A549 (cell line): ENCODE data around the gene MYLK4. TPM values are rescaled to one million over a fixed set of nuclear protein-coding genes. Genes with fewer than 3 reads are reported as not detected.

Source experiments
- ATAC-seq, 2 experiments: fragments of 200-7000 bp in 1 of 2; fragments of >200 bp in 1 of 2; cut with Nextera tagmentation in 1 of 2; cut with Tn5 transposase in 1 of 2; 3 replicates each; pipeline versions ENCODE4 v1.8.0 to v1.9.1; 2018 to 2020; ENCODE audit warnings: mild to moderate bottlenecking in 1 of 2, moderate library complexity in 1 of 2
- CTCF ChIA-PET: fragments of 300-600 bp; sonication (Branson Sonifier 250); formaldehyde crosslinking; extraction: SDS; loops from one replicate; lab custom pipeline; 2021; ENCODE audit warnings: antibody characterized with exemption, inconsistent platforms; lab: Yijun Ruan, JAX
- POLR2A ChIA-PET: fragments of 350-600 bp; formaldehyde crosslinking; extraction: SDS; loops from one replicate; lab custom pipeline; 2021; ENCODE audit warnings: antibody characterized with exemption, inconsistent platforms; lab: Yijun Ruan, JAX
- DNase-seq, 2 experiments: peaks; one replicate each; pipeline versions ENCODE4 v3.0.0 to v3.0.0-alpha.2; 2011 to 2016; ENCODE audit warnings: low read depth in 1 of 2, low spot score in 1 of 2
- FAIRE-seq: peaks from 2 replicates; lab custom pipeline; 2011; peaks lifted over from hg19 to GRCh38; lab: Jason Lieb, UNC
- H3K27ac ChIP-seq, 2 experiments: fragments of >200 bp; sonication (Bioruptor Twin); formaldehyde crosslinking; 3 replicates each; pipeline ENCODE4 v1.5.1; 2016 to 2017
- H3K4me1 ChIP-seq: fragments of >200 bp; sonication (Bioruptor Twin); formaldehyde crosslinking; 3 replicates; pipeline ENCODE4 v1.6.1; 2016
- H3K4me2 ChIP-seq: fragments of >200 bp; sonication (Bioruptor Twin); formaldehyde crosslinking; 3 replicates; pipeline ENCODE4 v1.6.1; 2016
- H3K4me3 ChIP-seq: fragments of >200 bp; sonication (Bioruptor Twin); formaldehyde crosslinking; 3 replicates; pipeline ENCODE4 v1.5.1; 2016
- H3K9me3 ChIP-seq: fragments of >200 bp; sonication (Bioruptor Twin); formaldehyde crosslinking; 3 replicates; pipeline ENCODE4 v1.6.1; 2016
- ATOH8 ChIP-seq: fragments of 250-450 bp; sonication (Bioruptor Pico); IDR thresholded peaks from 2 replicates; pipeline ENCODE4 v1.5.0; 2020; ENCODE audit warnings: low read depth, mild to moderate bottlenecking, moderate library complexity
- BCL3 ChIP-seq: fragments of >200 bp; sonication (Bioruptor Twin); formaldehyde crosslinking; IDR thresholded peaks from 3 replicates; pipeline ENCODE4 v1.6.1; 2016
- BHLHE40 ChIP-seq: IDR thresholded peaks from 2 replicates; pipeline ENCODE4 v1.6.1; 2012; ENCODE audit warnings: low read depth, low read length, inconsistent platforms
- CBX8 ChIP-seq: fragments of 200-600 bp; sonication (generic); IDR thresholded peaks from 2 replicates; pipeline ENCODE4 v1.6.1; 2016
- CEBPB ChIP-seq, 2 experiments: fragments of >200 bp in 1 of 2; sonication (Bioruptor Twin) in 1 of 2; formaldehyde crosslinking in 1 of 2; IDR thresholded peaks; 2 replicates each; pipeline ENCODE4 v1.6.1; 2012 to 2016
- CHD4 ChIP-seq: fragments of 200-600 bp; sonication (generic); IDR thresholded peaks from 2 replicates; pipeline ENCODE4 v1.6.1; 2016; ENCODE audit warnings: antibody characterized with exemption, mild to moderate bottlenecking, borderline replicate concordance
- E2F6 ChIP-seq: IDR thresholded peaks from 2 replicates; pipeline ENCODE4 v1.6.1; 2012; ENCODE audit warnings: low read depth, borderline replicate concordance
- EHF ChIP-seq: fragments of 250-450 bp; sonication (Bioruptor Pico); IDR thresholded peaks from 2 replicates; pipeline ENCODE4 v1.5.0; 2020; ENCODE audit warnings: mild to moderate bottlenecking
- EHMT2 ChIP-seq: fragments of 200-600 bp; sonication (generic); IDR thresholded peaks from 2 replicates; pipeline ENCODE4 v1.6.1; 2016; ENCODE audit warnings: antibody characterized with exemption, low read depth, mild to moderate bottlenecking, moderate library complexity
- ESRRA ChIP-seq: fragments of 150-350 bp; IDR thresholded peaks from 2 replicates; pipeline ENCODE4 v1.6.1; 2014; ENCODE audit warnings: mild to moderate bottlenecking, low read length, borderline replicate concordance
- FOSB ChIP-seq: fragments of 250-450 bp; sonication (Bioruptor Pico); IDR thresholded peaks from 2 replicates; pipeline ENCODE4 v1.5.0; 2020; ENCODE audit warnings: mild to moderate bottlenecking, moderate library complexity
- FOSL2 ChIP-seq, 2 experiments: fragments of 450-650 bp in 1 of 2; fragments of >200 bp in 1 of 2; sonication (Bioruptor Twin) in 1 of 2; formaldehyde crosslinking; IDR thresholded peaks; 2 replicates each; pipeline versions ENCODE4 v1.5.0 to v1.6.1; 2016 to 2020; ENCODE audit warnings: mild to moderate bottlenecking in 1 of 2, moderate library complexity in 1 of 2
- GATA3 ChIP-seq: IDR thresholded peaks from 2 replicates; pipeline ENCODE4 v1.6.1; 2012; ENCODE audit warnings: borderline replicate concordance
- HES2 ChIP-seq: fragments of >200 bp; sonication (Bioruptor Twin); formaldehyde crosslinking; IDR thresholded peaks from 2 replicates; pipeline ENCODE4 v1.6.1; 2016
- HOXA7 ChIP-seq: fragments of 250-450 bp; sonication (Bioruptor Pico); IDR thresholded peaks from 2 replicates; pipeline ENCODE4 v1.5.0; 2020; ENCODE audit warnings: mild to moderate bottlenecking, moderate library complexity
- JUN ChIP-seq, 2 experiments: fragments of >200 bp; sonication (Bioruptor Twin); formaldehyde crosslinking; IDR thresholded peaks; 2 replicates in 1 of 2; 3 replicates in 1 of 2; pipeline ENCODE4 v1.6.1; 2016 to 2017
- JUNB ChIP-seq: fragments of >200 bp; sonication (Bioruptor Twin); formaldehyde crosslinking; IDR thresholded peaks from 2 replicates; pipeline ENCODE4 v1.6.1; 2016
- KDM1A ChIP-seq: fragments of 200-600 bp; sonication (generic); IDR thresholded peaks from 2 replicates; pipeline ENCODE4 v1.6.1; 2016; ENCODE audit warnings: low read depth, mild to moderate bottlenecking
- KDM5A ChIP-seq: fragments of 200-600 bp; sonication (generic); IDR thresholded peaks from 2 replicates; pipeline ENCODE4 v1.6.1; 2016; ENCODE audit warnings: antibody characterized with exemption, mild to moderate bottlenecking
- NFE2L2 ChIP-seq: fragments of 150-350 bp; conservative IDR thresholded peaks from 2 replicates; pipeline ENCODE4 v1.6.1; 2014; ENCODE audit warnings: low read length
- NPAS2 ChIP-seq: fragments of 250-450 bp; sonication (Bioruptor Pico); IDR thresholded peaks from 2 replicates; pipeline ENCODE4 v1.8.0; 2022; ENCODE audit warnings: mild to moderate bottlenecking, moderate library complexity, borderline replicate concordance
- POLR2A ChIP-seq: IDR thresholded peaks from 2 replicates; pipeline ENCODE4 v1.6.1; 2012; ENCODE audit warnings: mild to moderate bottlenecking, low read length
- RCOR1 ChIP-seq: fragments of 150-350 bp; IDR thresholded peaks from 2 replicates; pipeline ENCODE4 v1.6.1; 2014; ENCODE audit warnings: antibody characterized with exemption, low read length, low read depth
- RFX5 ChIP-seq: fragments of 450-650 bp; IDR thresholded peaks from 2 replicates; pipeline ENCODE4 v1.7.1; 2014; ENCODE audit warnings: antibody characterized with exemption, mild to moderate bottlenecking, moderate library complexity
- RNF2 ChIP-seq: fragments of 200-600 bp; sonication (generic); IDR thresholded peaks from 2 replicates; pipeline ENCODE4 v1.6.1; 2016; ENCODE audit warnings: low read depth, mild to moderate bottlenecking, antibody characterized with exemption, moderate library complexity, borderline replicate concordance
- SREBF2 ChIP-seq: fragments of 450-650 bp; IDR thresholded peaks from 2 replicates; pipeline ENCODE4 v1.6.1; 2014; ENCODE audit warnings: mild to moderate bottlenecking, moderate library complexity
- TFCP2L1 ChIP-seq: fragments of 250-450 bp; sonication (Bioruptor Pico); IDR thresholded peaks from 2 replicates; pipeline ENCODE4 v1.5.0; 2021; ENCODE audit warnings: mild to moderate bottlenecking
- ZC3H11A ChIP-seq: fragments of 450-650 bp; IDR thresholded peaks from 2 replicates; pipeline ENCODE4 v1.6.1; 2014; ENCODE audit warnings: antibody characterized with exemption, mild to moderate bottlenecking
- ZFP36 ChIP-seq: fragments of 450-650 bp; IDR thresholded peaks from 2 replicates; pipeline ENCODE4 v1.6.1; 2014; ENCODE audit warnings: borderline replicate concordance; ENCODE audit not compliant: partially characterized antibody
- ZSCAN20 ChIP-seq: fragments of 250-450 bp; sonication (Bioruptor Pico); IDR thresholded peaks from 2 replicates; pipeline ENCODE4 v1.8.0; 2022; ENCODE audit warnings: mild to moderate bottlenecking, moderate library complexity
- WGBS: methylation state at CpG from one replicate; pipeline ENCODE4 v1.1.6; 2017; ENCODE audit errors: missing lambda C conversion rate; 5-methylcytosine and 5-hydroxymethylcytosine counted together
- polyA plus RNA-seq, 4 experiments: library from polyadenylated mRNA; depleted of rRNA in 3 of 4; stranded (reverse); fragments of >200 nt; fragmentation: RNase III in 1 of 4; extraction: RNeasy Plus Mini Kit Qiagen cat#74134 plus additional on column Dnase treatment in 1 of 4; gene quantifications; 2 replicates in 3 of 4; 3 replicates in 1 of 4; pipeline ENCODE4 v1.2.3, GENCODE V29; 2011 to 2017

Gene MYLK4
- polyA plus RNA-seq, 2 of the 4 experiments (the other 2 are of a cell fraction): 0.14 to 0.21 TPM

- no peak for FAIRE-seq
- ChIA-PET CTCF (interaction anchor here (1.9 kb wide), 1 partner anchor 11 kb away, joined by 8 read pairs; no protein-coding TSS in a partner anchor), POLR2A (no interaction called here)
- H3K27ac ChIP-seq: 0 out of 6 replicates have a peak overlapping the region, but pooled peaks of 1 of the 2 experiments have one; percentile 15
- no peak for ATAC-seq
- no peak for DNase-seq
- 96% methylated on average over 12 of the region's 12 CpGs for WGBS
- H3K4me2 ChIP-seq: no peak overlapping the region
- H3K4me1 ChIP-seq: peaks cover 4% of the 10 kb centered on the region; the same call in 1 of the 3 replicates
- TF ChIP-seq ATOH8: no peak
- no peak for TF ChIP-seq SREBF2
- TF ChIP-seq ZSCAN20: no peak
- no peak for TF ChIP-seq TFCP2L1 (CRISPR knock-in tag)
- no peak for TF ChIP-seq CBX8
- no peak for TF ChIP-seq NFE2L2
- TF ChIP-seq EHMT2: no peak
- TF ChIP-seq BCL3: no peak
- TF ChIP-seq RCOR1: no peak
- TF ChIP-seq EHF: no peak
- no peak for TF ChIP-seq ZFP36
- no peak for TF ChIP-seq POLR2A
- no peak for TF ChIP-seq KDM5A
- TF ChIP-seq JUNB: no peak
- TF ChIP-seq KDM1A: no peak
- TF ChIP-seq NPAS2 (CRISPR knock-in tag): no peak
- no peak for TF ChIP-seq ESRRA
- no peaks in the 10 kb centered on the region for H3K9me3 ChIP-seq
- H3K4me3 ChIP-seq: no peak overlapping the region
These were observed 126.5 kb downstream of the MYLK4 start for GRCh38 chr6:2624177-2624576.

- Histone ChIP-seq H3K4me2 (no peak overlapping the region), H3K4me1 (peaks cover 4% of the 10 kb centered on the region; the same call in 1 of the 3 replicates), H3K27ac (peak overlapping the region in 1 of 2 experiments; percentile 53; a peak in 2 of 6 replicates), H3K4me3 (no peak overlapping the region)
- POLR2A ChIA-PET: no interaction called here
- no peak; a peak in 1 of 6 replicates for ATAC-seq
- 52% methylated on average over 10 of the region's 10 CpGs for WGBS
- TF ChIP-seq RNF2 (no peak), FOSB (CRISPR knock-in tag) (no peak), RFX5 (no peak), HOXA7 (CRISPR knock-in tag) (no peak), HES2 (no peak), JUN (IDR thresholded peaks at IDR 0.05) (no peak), NFE2L2 (no peak), CHD4 (no peak), E2F6 (no peak), BHLHE40 (no peak), GATA3 (no peak), TFCP2L1 (CRISPR knock-in tag) (no peak), ZC3H11A (no peak), CEBPB (IDR thresholded peaks at IDR 0.05) (no peak), FOSL2 (IDR thresholded peaks at IDR 0.05) (no peak), FOSL2 (CRISPR knock-in tag; IDR thresholded peaks at IDR 0.05) (no peak), ZSCAN20 (no peak)
- TF ChIP-seq, all 56 proteins: peak for 0
- CTCF ChIA-PET: interaction anchor here (1.1 kb wide), 1 partner anchor 11 kb away, joined by 3 read pairs; no protein-coding TSS in a partner anchor
- FAIRE-seq: no peak
- peak in 1 of 2 experiments; percentile 41 for DNase-seq
- no peaks in the 10 kb centered on the region for H3K9me3 ChIP-seq
These were observed 127.4 kb downstream of the MYLK4 start for GRCh38 chr6:2623295-2623694.
